IPS-18a (cell line): ENCODE data around the gene SFXN2.
"Not testable (repeated sequence)": the region's sequence is repeated elsewhere in the genome, so short reads cannot be mapped to it uniquely, and the experiment has no call there.

Source experiments
- H3K27ac ChIP-seq: one replicate; pipeline ENCODE4 v1.5.1; 2013; ENCODE audit warnings: low read length
- H3K27me3 ChIP-seq: one replicate; pipeline ENCODE4 v1.6.1; 2013; ENCODE audit warnings: mild to moderate bottlenecking, low read length; ENCODE audit not compliant: control insufficient read depth, insufficient read depth
- H3K36me3 ChIP-seq: one replicate; pipeline ENCODE4 v1.6.1; 2013; ENCODE audit warnings: low read depth, low read length; ENCODE audit not compliant: control insufficient read depth
- H3K4me1 ChIP-seq: one replicate; pipeline ENCODE4 v1.6.1; 2013; ENCODE audit warnings: low read depth, low read length; ENCODE audit not compliant: control insufficient read depth
- H3K4me3 ChIP-seq: one replicate; pipeline ENCODE4 v1.5.1; 2013; ENCODE audit warnings: low read length
- H3K9ac ChIP-seq: one replicate; pipeline ENCODE4 v1.6.1; 2013; ENCODE audit warnings: mild to moderate bottlenecking, low read length, moderate library complexity
- H3K9me3 ChIP-seq: one replicate; pipeline ENCODE4 v1.6.1; 2013; ENCODE audit warnings: low read depth, low read length; ENCODE audit not compliant: control insufficient read depth

Gene SFXN2

DNA sequence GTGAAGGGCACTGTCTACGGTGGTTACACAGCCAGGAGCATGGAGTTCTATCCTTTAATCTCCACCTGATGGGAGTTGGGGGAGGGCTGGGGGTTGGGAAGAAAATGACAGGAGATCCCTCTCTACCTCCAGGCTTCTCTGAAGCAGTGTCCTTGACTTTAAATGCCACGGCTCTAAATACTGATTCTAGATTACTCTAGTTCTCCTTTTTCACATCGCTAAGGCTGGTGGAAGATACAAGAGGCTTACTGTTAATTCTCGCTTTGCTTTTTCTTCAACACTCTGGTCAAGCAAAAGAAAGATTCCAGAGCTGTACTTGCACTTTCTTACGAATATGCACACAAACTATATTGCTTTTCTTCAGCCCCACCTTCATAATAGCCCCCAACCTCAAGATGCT is 30.7 kb upstream of the SFXN2 start:
- peaks cover 5% of the 10 kb centered on the region for H3K4me1 ChIP-seq
- H3K9me3 ChIP-seq, result no peaks in the 10 kb centered on the region
- H3K27me3 ChIP-seq, result no peaks in the 10 kb centered on the region
- H3K9ac ChIP-seq, result no peak overlapping the region
- H3K36me3 ChIP-seq, result peaks cover 11% of the 10 kb centered on the region
- no peak overlapping the region for H3K4me3 ChIP-seq
- H3K27ac ChIP-seq, result no peak overlapping the region

DNA sequence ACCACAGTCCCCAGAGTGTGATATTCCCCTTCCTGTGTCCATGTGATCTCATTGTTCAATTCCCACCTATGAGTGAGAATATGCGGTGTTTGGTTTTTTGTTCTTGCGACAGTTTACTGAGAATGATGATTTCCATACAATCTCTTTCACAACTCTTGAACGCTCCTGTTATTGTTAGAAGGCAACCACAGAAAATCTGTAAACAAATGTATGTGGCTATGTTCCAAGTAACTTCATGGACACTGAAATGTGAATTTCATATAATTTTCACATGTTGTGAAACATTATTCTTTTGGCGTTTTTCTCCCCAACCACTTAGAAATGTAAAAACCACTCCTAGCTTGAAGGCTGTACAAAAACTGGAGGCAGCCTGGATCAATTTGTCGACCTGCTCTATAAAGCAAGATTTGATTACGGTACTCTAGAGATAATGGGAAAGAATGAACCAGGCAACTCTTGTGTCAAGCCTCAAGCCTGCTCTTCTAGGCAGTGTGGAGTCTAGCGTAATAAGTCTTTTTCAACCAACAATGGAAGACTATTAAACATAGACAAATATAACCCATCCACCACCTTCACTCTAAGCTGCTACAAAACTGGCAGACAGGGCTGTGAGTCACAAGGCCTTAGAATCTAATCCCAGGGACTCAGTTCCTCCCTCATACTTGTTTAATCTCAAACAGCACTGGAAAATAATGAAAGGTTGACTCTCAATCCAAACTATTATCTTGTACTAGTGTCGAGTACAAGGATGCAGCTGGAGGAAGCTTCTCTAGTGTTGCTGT is 23.0 kb upstream of the SFXN2 start:
- no peak overlapping the region for H3K9ac ChIP-seq
- H3K27me3 ChIP-seq, result no peaks in the 10 kb centered on the region
- H3K9me3 ChIP-seq, result no peaks in the 10 kb centered on the region
- H3K4me1 ChIP-seq, result no peaks in the 10 kb centered on the region
- peaks cover 16% of the 10 kb centered on the region for H3K36me3 ChIP-seq
- no peak overlapping the region for H3K4me3 ChIP-seq
- H3K27ac ChIP-seq, result no peak overlapping the region

GRCh38 chr10:102695401-102695800 is 19.0 kb upstream of the SFXN2 start:
- H3K9me3 ChIP-seq, H3K4me1 ChIP-seq, H3K4me3 ChIP-seq, H3K27ac ChIP-seq, H3K27me3 ChIP-seq, H3K9ac ChIP-seq: not testable (repeated sequence)
- peaks cover 26% of the 10 kb centered on the region for H3K36me3 ChIP-seq

- Histone ChIP-seq H3K4me3 (no peak overlapping the region), H3K4me1 (no peaks in the 10 kb centered on the region), H3K36me3 (peaks cover 26% of the 10 kb centered on the region), H3K27ac (no peak overlapping the region), H3K27me3 (no peaks in the 10 kb centered on the region), H3K9ac (no peak overlapping the region), H3K9me3 (no peaks in the 10 kb centered on the region)
These were observed 17.7 kb upstream of the SFXN2 start for GRCh38 chr10:102696736-102697135.

DNA sequence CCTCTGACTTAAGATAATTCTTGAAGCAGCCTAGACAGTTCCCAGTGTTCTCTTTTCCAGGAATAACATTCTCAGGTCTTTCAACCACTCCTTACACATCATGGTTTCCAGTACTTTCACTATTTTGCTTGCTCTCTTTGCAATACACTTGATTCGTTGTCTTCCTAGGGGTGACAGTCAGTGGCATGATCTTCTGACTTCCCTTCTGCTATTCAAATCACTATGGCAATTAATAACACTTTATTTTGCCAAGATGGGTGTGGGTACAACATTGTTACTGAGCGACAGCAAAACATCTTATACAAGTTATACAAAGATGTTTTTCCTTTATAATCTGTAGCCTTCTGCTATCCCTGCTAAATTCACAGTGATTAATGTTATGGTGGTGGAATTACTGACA is 15.5 kb upstream of the SFXN2 start:
- Histone ChIP-seq H3K36me3 (peaks cover 23% of the 10 kb centered on the region), H3K27ac (no peak overlapping the region), H3K4me1 (no peaks in the 10 kb centered on the region), H3K9me3 (no peaks in the 10 kb centered on the region), H3K4me3 (no peak overlapping the region), H3K27me3 (no peaks in the 10 kb centered on the region), H3K9ac (no peak overlapping the region)

GRCh38 chr10:102701272-102701671 is 13.2 kb upstream of the SFXN2 start:
- H3K4me1 ChIP-seq, result no peaks in the 10 kb centered on the region
- H3K36me3 ChIP-seq, result peaks cover 25% of the 10 kb centered on the region
- H3K4me3 ChIP-seq, result no peak overlapping the region
- no peak overlapping the region for H3K27ac ChIP-seq
- H3K9me3 ChIP-seq, result no peaks in the 10 kb centered on the region
- H3K9ac ChIP-seq, result no peak overlapping the region
- no peaks in the 10 kb centered on the region for H3K27me3 ChIP-seq

- Histone ChIP-seq H3K9me3 (no peaks in the 10 kb centered on the region), H3K27ac (no peak overlapping the region), H3K36me3 (peaks cover 20% of the 10 kb centered on the region), H3K9ac (no peak overlapping the region), H3K4me3 (no peak overlapping the region), H3K4me1 (no peaks in the 10 kb centered on the region), H3K27me3 (no peaks in the 10 kb centered on the region)
These were observed 12.6 kb upstream of the SFXN2 start for GRCh38 chr10:102701796-102702195.

DNA sequence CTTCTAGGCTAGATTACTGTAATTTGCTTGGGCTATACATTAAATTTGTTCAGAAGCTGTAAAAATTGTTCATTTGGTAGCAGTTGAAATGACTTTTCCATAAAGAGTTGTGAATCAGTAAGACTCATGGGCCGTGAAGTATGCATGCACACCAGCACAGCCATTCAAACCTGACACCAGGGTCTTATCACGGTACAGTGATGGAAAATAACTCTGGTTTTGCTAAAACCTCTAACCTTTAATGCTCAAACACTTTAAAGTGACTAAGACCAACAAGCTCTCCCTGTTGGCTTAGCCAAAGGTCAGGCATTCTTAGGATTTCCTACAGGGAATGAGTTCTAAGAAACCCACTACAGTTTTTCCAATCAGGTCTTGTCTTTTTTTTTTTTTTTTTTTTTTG is 11.7 kb upstream of the SFXN2 start:
- no peak overlapping the region for H3K9ac ChIP-seq
- no peaks in the 10 kb centered on the region for H3K9me3 ChIP-seq
- no peaks in the 10 kb centered on the region for H3K4me1 ChIP-seq

GRCh38 chr10:102704915-102705314 is 9.5 kb upstream of the SFXN2 start:
- no peaks in the 10 kb centered on the region for H3K27me3 ChIP-seq
- H3K9me3 ChIP-seq, result no peaks in the 10 kb centered on the region
- H3K27ac ChIP-seq, result no peak overlapping the region
- H3K4me1 ChIP-seq, result no peaks in the 10 kb centered on the region
- H3K4me3 ChIP-seq, result no peak overlapping the region
- no peak overlapping the region for H3K9ac ChIP-seq
- H3K36me3 ChIP-seq, result peaks cover 7% of the 10 kb centered on the region

More for the DNA sequence above, 11.7 kb upstream of the SFXN2 start:
- peaks cover 19% of the 10 kb centered on the region for H3K36me3 ChIP-seq
- H3K27me3 ChIP-seq, result no peaks in the 10 kb centered on the region
- H3K27ac ChIP-seq, result no peak overlapping the region
- H3K4me3 ChIP-seq, result no peak overlapping the region

GRCh38 chr10:102705531-102705930 is 8.9 kb upstream of the SFXN2 start:
- peaks cover 7% of the 10 kb centered on the region for H3K36me3 ChIP-seq
- no peak overlapping the region for H3K27ac ChIP-seq
- H3K4me1 ChIP-seq, result no peaks in the 10 kb centered on the region
- H3K27me3 ChIP-seq, result no peaks in the 10 kb centered on the region
- no peak overlapping the region for H3K4me3 ChIP-seq
- H3K9me3 ChIP-seq, result no peaks in the 10 kb centered on the region
- H3K9ac ChIP-seq, result no peak overlapping the region

DNA sequence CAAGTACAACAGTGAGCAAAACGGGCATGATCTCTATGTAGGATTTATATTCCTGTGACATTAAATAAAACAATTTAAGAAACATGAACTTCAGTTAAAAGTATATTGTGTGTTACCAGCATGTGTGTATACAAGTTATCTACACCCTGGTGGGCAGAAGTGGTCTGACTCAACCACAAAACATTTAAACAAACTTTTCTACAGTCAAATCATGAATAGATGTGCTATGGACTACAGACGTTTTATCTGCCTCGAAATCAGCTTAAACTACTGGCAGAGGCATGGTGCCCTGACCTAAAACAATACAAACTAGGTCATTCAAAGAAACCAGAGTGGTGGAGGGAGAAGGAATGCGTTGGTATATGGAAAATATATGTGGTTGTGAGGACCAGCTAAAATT is 3.8 kb upstream of the SFXN2 start:
- H3K36me3 ChIP-seq, result no peaks in the 10 kb centered on the region
- no peaks in the 10 kb centered on the region for H3K4me1 ChIP-seq
- no peaks in the 10 kb centered on the region for H3K9me3 ChIP-seq
- H3K4me3 ChIP-seq, result no peak overlapping the region
- H3K9ac ChIP-seq, result no peak overlapping the region
- no peak overlapping the region for H3K27ac ChIP-seq
- no peaks in the 10 kb centered on the region for H3K27me3 ChIP-seq

DNA sequence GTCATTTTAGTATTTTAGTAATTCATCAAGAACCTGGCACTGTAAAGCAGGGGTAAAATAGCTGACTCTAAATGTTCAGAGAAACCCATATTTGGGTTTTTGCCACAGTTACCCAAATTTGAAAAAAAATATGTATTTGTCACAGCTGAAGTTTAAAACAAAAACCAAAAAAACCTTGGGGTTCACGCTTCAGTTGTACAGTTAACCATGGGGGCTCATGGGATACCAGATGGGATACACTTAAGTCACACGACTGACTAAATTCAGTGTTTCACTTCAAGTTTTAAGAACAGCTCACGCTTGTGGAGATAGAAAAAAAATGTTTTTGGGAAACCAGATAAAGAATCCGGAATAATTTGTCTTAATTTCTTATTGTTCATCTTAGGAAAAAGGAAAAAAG is 2.3 kb upstream of the SFXN2 start:
- H3K9ac ChIP-seq, result no peak overlapping the region
- no peaks in the 10 kb centered on the region for H3K36me3 ChIP-seq
- H3K9me3 ChIP-seq, result no peaks in the 10 kb centered on the region
- H3K4me1 ChIP-seq, result no peaks in the 10 kb centered on the region
- no peak overlapping the region for H3K4me3 ChIP-seq
- no peaks in the 10 kb centered on the region for H3K27me3 ChIP-seq
- no peak overlapping the region for H3K27ac ChIP-seq
